CD4-positive, alpha-beta memory T cell (primary cell): ENCODE results near the gene DNHD1. TPM values are rescaled to one million over a fixed set of nuclear protein-coding genes. Genes with fewer than 3 reads are reported as not detected.

Experiments used
- CTCF ChIA-PET: fragments of 350-600 bp; sonication (Branson Sonifier 250); formaldehyde crosslinking; loops from one replicate; lab custom pipeline; 2021; ENCODE audit warnings: inconsistent platforms; ENCODE audit not compliant: partially characterized antibody; lab: Charles Lee
- POLR2A ChIA-PET: fragments of 350-600 bp; sonication (Branson Sonifier 250); formaldehyde crosslinking; loops from one replicate; lab custom pipeline; 2021; ENCODE audit not compliant: partially characterized antibody; lab: Charles Lee
- DNase-seq, 5 donors: peaks; one replicate each; pipeline versions ENCODE4 v3.0.0 to v3.0.0-alpha.2; 2020 to 2022; ENCODE audit warnings: mixed read lengths in 1 of 5
- H3K27ac ChIP-seq: one replicate; pipeline ENCODE4 v1.7.0; 2013; ENCODE audit warnings: low read depth, low read length
- H3K27me3 ChIP-seq: 2 replicates; pipeline ENCODE4 v1.7.0; 2013; ENCODE audit warnings: mild to moderate bottlenecking, low read length, moderate library complexity; ENCODE audit not compliant: insufficient read depth
- H3K36me3 ChIP-seq: 2 replicates; pipeline ENCODE4 v1.7.0; 2013; ENCODE audit warnings: mild to moderate bottlenecking, low read length, moderate library complexity; ENCODE audit not compliant: insufficient read depth
- H3K4me1 ChIP-seq: 2 replicates; pipeline ENCODE4 v1.7.0; 2013; ENCODE audit warnings: mild to moderate bottlenecking, low read length, moderate library complexity; ENCODE audit not compliant: insufficient read depth
- H3K4me3 ChIP-seq, 2 donors: one replicate each; pipeline ENCODE4 v1.7.0; 2013; ENCODE audit warnings: low read length in 2 of 2, mild to moderate bottlenecking in 1 of 2
- H3K9me3 ChIP-seq, 2 donors: one replicate each; pipeline ENCODE4 v1.7.0; 2013; ENCODE audit warnings: low read length in 2 of 2, control low read depth in 1 of 2; ENCODE audit not compliant: control insufficient read depth in 1 of 2
- H3K27ac Mint-ChIP-seq, 7 donors: one replicate each; pipeline ENCODE4 v1.8.0; 2020 to 2021; ENCODE audit warnings: mixed read lengths in 7 of 7, mild to moderate bottlenecking in 6 of 7, inconsistent platforms in 3 of 7, moderate library complexity in 3 of 7
- H3K27me3 Mint-ChIP-seq, 2 donors: one replicate each; pipeline ENCODE4 v1.8.0; 2020 to 2021; ENCODE audit warnings: mixed read lengths in 2 of 2
- H3K36me3 Mint-ChIP-seq, 2 donors: one replicate each; pipeline ENCODE4 v1.8.0; 2020 to 2021; ENCODE audit warnings: mixed read lengths in 2 of 2, inconsistent platforms in 1 of 2, mild to moderate bottlenecking in 1 of 2
- H3K4me1 Mint-ChIP-seq, 4 donors: one replicate each; pipeline ENCODE4 v1.8.0; 2020 to 2021; ENCODE audit warnings: mixed read lengths in 4 of 4, mild to moderate bottlenecking in 1 of 4
- H3K4me3 Mint-ChIP-seq, 8 donors: one replicate each; pipeline ENCODE4 v1.8.0; 2020 to 2021; ENCODE audit warnings: mixed read lengths in 8 of 8, mild to moderate bottlenecking in 7 of 8, moderate library complexity in 6 of 8, inconsistent platforms in 3 of 8
- H3K9me3 Mint-ChIP-seq, 8 donors: one replicate each; pipeline ENCODE4 v1.8.0; 2020 to 2021; ENCODE audit warnings: mixed read lengths in 8 of 8, mild to moderate bottlenecking in 5 of 8, inconsistent platforms in 3 of 8, moderate library complexity in 1 of 8
- intact Hi-C: fragments of 100-400 bp; cut with micrococcal nuclease; formaldehyde crosslinking; loops from one replicate; pipeline ENCODE4 v1.15.1; 2023
- polyA plus RNA-seq, 2 donors: library from polyadenylated mRNA; unstranded; fragments of 300-500 nt; fragmentation: Illumina TruSeq; gene quantifications; one replicate each; pipeline ENCODE4 v1.2.3, GENCODE V29; 2021
- total RNA-seq, 2 experiments: library from RNA; stranded (reverse); gene quantifications; one replicate each; pipeline ENCODE4 v1.2.3, GENCODE V29; 2021

The DNHD1 gene
- total and polyA plus RNA-seq, 4 experiments from 2014 or later, result 1.2 to 54.0 (median 23.6) TPM

GRCh38 chr11:6547177-6547576, 50.1 kb downstream of the DNHD1 start:
- ChIA-PET POLR2A (no interaction called here), CTCF (interaction anchor here (1.3 kb wide), 1 partner anchor 168 kb away, joined by 5 read pairs; no protein-coding TSS in a partner anchor)
- H3K27ac ChIP-seq, result no peak overlapping the region
- intact Hi-C loops, result no loop called here
- no peaks in the 10 kb centered on the region for H3K36me3 ChIP-seq
- no peaks in the 10 kb centered on the region for H3K9me3 ChIP-seq
- no peaks in the 10 kb centered on the region for H3K27me3 ChIP-seq
- Mint-ChIP-seq H3K36me3 (peaks cover 16 to 18% of the 10 kb centered on the region in 2 donors), H3K4me1 (peaks cover 9 to 10% (median 9%) of the 10 kb centered on the region in 4 donors), H3K27me3 (no peaks in the 10 kb centered on the region), H3K9me3 (peaks cover 0 to 2% (median 0%) of the 10 kb centered on the region in 8 donors), H3K27ac (peak overlapping the region in 2 of 7 donors; percentile 35 to 48), H3K4me3 (peak overlapping the region in 1 of 8 donors; percentile 12)
- H3K4me1 ChIP-seq, result peaks cover 13% of the 10 kb centered on the region
- DNase-seq, result no peak
- no peak overlapping the region for H3K4me3 ChIP-seq

DNA sequence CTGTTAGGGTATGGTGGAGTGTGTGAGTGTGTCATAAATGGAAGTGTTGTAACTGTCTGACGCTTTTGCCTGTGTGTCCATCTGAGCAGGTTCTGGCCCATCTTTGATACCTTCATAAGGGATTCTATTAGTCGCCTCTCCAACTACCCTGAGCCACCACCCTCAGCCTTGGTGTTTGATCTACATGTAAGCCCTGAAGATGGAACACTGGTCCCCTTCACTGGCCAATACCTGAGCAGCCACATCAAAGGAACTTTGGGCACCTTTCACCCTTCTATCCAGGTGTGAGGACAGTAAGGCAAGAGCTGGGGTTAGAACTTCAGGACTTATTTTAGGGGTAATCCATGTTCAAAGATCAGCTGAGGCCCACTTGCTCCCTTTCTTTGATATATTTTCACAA, 51.0 kb downstream of the DNHD1 start:
- Histone ChIP-seq H3K4me1 (peaks cover 3% of the 10 kb centered on the region), H3K4me3 (no peak overlapping the region), H3K27ac (no peak overlapping the region), H3K9me3 (no peaks in the 10 kb centered on the region), H3K36me3 (no peaks in the 10 kb centered on the region), H3K27me3 (no peaks in the 10 kb centered on the region)
- peaks cover 14% of the 10 kb centered on the region in 2 donors for H3K36me3 Mint-ChIP-seq
- POLR2A ChIA-PET, result no interaction called here
- H3K4me3 Mint-ChIP-seq, result no peak overlapping the region
- no peaks in the 10 kb centered on the region for H3K27me3 Mint-ChIP-seq
- no peak for DNase-seq
- CTCF ChIA-PET, result interaction anchor here (1.5 kb wide), 1 partner anchor 17 kb away, joined by 5 read pairs; no protein-coding TSS in a partner anchor
- H3K9me3 Mint-ChIP-seq, result peaks cover 0 to 2% (median 0%) of the 10 kb centered on the region in 8 donors
- peak overlapping the region in 3 of 7 donors; percentile 2 to 22 (median 14) for H3K27ac Mint-ChIP-seq
- H3K4me1 Mint-ChIP-seq, result peaks cover 0 to 1% (median under 1%) of the 10 kb centered on the region in 4 donors
- intact Hi-C loops, result no loop called here

DNA sequence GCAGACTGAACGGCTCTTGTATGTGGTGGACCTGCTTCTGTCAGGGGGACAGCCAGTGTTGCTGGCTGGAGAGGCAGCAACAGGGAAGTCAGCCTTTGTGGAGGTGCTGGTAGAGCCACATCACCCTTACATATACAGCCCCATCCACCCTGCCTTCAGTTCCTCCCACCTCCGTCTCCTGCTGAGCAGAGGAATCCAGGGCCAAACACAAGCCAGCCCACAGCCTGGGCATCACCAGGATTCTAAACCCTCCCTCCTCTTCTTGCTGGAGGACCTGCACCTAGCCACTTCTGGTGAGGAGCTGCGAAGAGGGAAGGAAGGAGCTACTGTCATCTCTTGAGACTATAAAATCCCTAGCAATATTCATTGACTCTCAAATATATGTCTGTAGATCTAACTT, 51.6 kb downstream of the DNHD1 start:
- POLR2A ChIA-PET, result no interaction called here
- CTCF ChIA-PET, result interaction anchor here (1.1 to 1.5 kb wide), 2 partner anchors 18 to 135 kb away, joined by 3 to 5 read pairs; partner anchors contain the start of gene MRPL17
- intact Hi-C loops, result no loop called here
- Histone ChIP-seq H3K27ac (no peak overlapping the region), H3K36me3 (no peaks in the 10 kb centered on the region), H3K4me1 (no peaks in the 10 kb centered on the region), H3K4me3 (no peak overlapping the region), H3K9me3 (no peaks in the 10 kb centered on the region), H3K27me3 (no peaks in the 10 kb centered on the region)
- DNase-seq, result no peak
- H3K27me3 Mint-ChIP-seq, result no peaks in the 10 kb centered on the region
- H3K36me3 Mint-ChIP-seq, result peaks cover 14% of the 10 kb centered on the region in 2 donors
- no peak overlapping the region for H3K27ac Mint-ChIP-seq
- no peak overlapping the region for H3K4me3 Mint-ChIP-seq
- peaks cover 0 to 2% (median 0%) of the 10 kb centered on the region in 8 donors for H3K9me3 Mint-ChIP-seq
- H3K4me1 Mint-ChIP-seq, result no peaks in the 10 kb centered on the region

DNA sequence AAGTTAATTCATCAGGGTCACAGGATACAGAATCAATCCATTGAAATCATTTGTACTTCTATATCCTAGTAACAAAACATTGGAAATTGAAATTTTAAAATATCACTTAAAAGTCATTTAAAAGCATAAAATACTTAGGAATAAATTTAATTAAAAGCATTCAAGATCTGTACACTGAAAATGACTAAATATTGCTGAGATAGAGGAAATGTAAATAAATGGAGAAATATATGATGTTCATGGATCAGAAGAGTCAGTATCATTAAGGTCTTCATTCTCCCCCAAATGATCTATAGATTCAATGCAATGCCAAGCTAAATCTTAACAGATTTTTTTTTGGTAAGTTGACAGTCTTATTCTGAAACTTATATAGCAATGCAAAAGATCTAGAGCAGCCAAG, 56.6 kb downstream of the DNHD1 start:
- Histone ChIP-seq H3K9me3 (no peaks in the 10 kb centered on the region), H3K36me3 (no peaks in the 10 kb centered on the region), H3K27ac (no peak overlapping the region), H3K4me1 (no peaks in the 10 kb centered on the region), H3K27me3 (no peaks in the 10 kb centered on the region), H3K4me3 (no peak overlapping the region)
- Mint-ChIP-seq H3K4me1 (no peaks in the 10 kb centered on the region), H3K27ac (no peak overlapping the region), H3K9me3 (no peaks in the 10 kb centered on the region), H3K27me3 (no peaks in the 10 kb centered on the region), H3K36me3 (peaks cover 2 to 3% of the 10 kb centered on the region in 2 donors), H3K4me3 (no peak overlapping the region)
- intact Hi-C loops, result no loop called here
- no peak for DNase-seq
- ChIA-PET POLR2A (interaction anchor here (0.6 kb wide), 1 partner anchor 184 kb away, joined by 3 read pairs; no protein-coding TSS in a partner anchor), CTCF (interaction anchor here (1.3 kb wide), 1 partner anchor 10 kb away, joined by 3 read pairs; no protein-coding TSS in a partner anchor)

GRCh38 chr11:6554828-6555706, 58.0 kb downstream of the DNHD1 start:
- H3K27ac ChIP-seq, result no peak overlapping the region
- intact Hi-C loops, result no loop called here

GRCh38 chr11:6556139-6556949, 59.3 kb downstream of the DNHD1 start:
- H3K27me3 Mint-ChIP-seq, result no peaks in the 10 kb centered on the region
- intact Hi-C loops, result no loop called here
- H3K36me3 Mint-ChIP-seq, result peaks cover 10 to 16% of the 10 kb centered on the region in 2 donors
- H3K4me3 Mint-ChIP-seq, result no peak overlapping the region
- ChIA-PET CTCF (no interaction called here), POLR2A (no interaction called here)
- no peaks in the 10 kb centered on the region for H3K36me3 ChIP-seq
- H3K4me3 ChIP-seq, result no peak overlapping the region
- H3K27ac Mint-ChIP-seq, result no peak overlapping the region
- no peaks in the 10 kb centered on the region for H3K9me3 ChIP-seq
- no peaks in the 10 kb centered on the region for H3K9me3 Mint-ChIP-seq
- no peak for DNase-seq
- H3K27ac ChIP-seq, result no peak overlapping the region
- no peaks in the 10 kb centered on the region for H3K4me1 Mint-ChIP-seq
- H3K27me3 ChIP-seq, result no peaks in the 10 kb centered on the region
- no peaks in the 10 kb centered on the region for H3K4me1 ChIP-seq

More at GRCh38 chr11:6554828-6555706, 58.0 kb downstream of the DNHD1 start:
- Histone ChIP-seq H3K9me3 (no peaks in the 10 kb centered on the region), H3K36me3 (no peaks in the 10 kb centered on the region), H3K4me3 (no peak overlapping the region), H3K27me3 (no peaks in the 10 kb centered on the region), H3K4me1 (no peaks in the 10 kb centered on the region)
- H3K36me3 Mint-ChIP-seq, result peaks cover 10 to 13% of the 10 kb centered on the region in 2 donors
- H3K4me3 Mint-ChIP-seq, result no peak overlapping the region
- H3K27ac Mint-ChIP-seq, result peak overlapping the region in 1 of 7 donors; percentile 78
- no peaks in the 10 kb centered on the region for H3K4me1 Mint-ChIP-seq
- no peak for DNase-seq
- ChIA-PET POLR2A (no interaction called here), CTCF (no interaction called here)
- no peaks in the 10 kb centered on the region for H3K9me3 Mint-ChIP-seq
- no peaks in the 10 kb centered on the region for H3K27me3 Mint-ChIP-seq

DNA sequence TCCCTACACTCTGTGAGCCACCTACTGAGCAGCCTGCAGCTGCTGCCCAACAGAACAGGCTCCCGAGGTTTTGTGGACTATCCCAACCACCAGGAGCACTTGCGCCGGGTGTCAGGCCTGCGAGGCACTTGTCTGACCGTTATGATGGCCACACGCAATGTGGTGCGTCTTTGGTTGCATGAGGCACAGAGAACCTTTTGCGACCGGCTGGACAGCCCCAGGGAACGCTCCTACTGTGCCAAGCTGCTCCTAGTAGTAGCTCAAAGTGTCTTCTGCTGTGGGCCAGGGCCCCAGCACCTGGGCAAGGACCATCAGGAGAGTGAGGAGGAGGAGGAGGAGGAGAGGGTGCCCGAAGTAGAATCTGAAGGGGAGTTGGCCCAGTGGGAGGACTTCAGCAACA, 60.0 kb downstream of the DNHD1 start:
- Histone ChIP-seq H3K36me3 (no peaks in the 10 kb centered on the region), H3K4me1 (no peaks in the 10 kb centered on the region), H3K27me3 (no peaks in the 10 kb centered on the region), H3K27ac (no peak overlapping the region), H3K9me3 (no peaks in the 10 kb centered on the region), H3K4me3 (no peak overlapping the region)
- CTCF ChIA-PET, result interaction anchor here (2.0 kb wide), 1 partner anchor 26 kb away, joined by 6 read pairs; no protein-coding TSS in a partner anchor
- Mint-ChIP-seq H3K4me3 (no peak overlapping the region), H3K27me3 (no peaks in the 10 kb centered on the region), H3K9me3 (no peaks in the 10 kb centered on the region), H3K27ac (peak overlapping the region in 1 of 7 donors; percentile 51), H3K4me1 (no peaks in the 10 kb centered on the region), H3K36me3 (peaks cover 10 to 20% of the 10 kb centered on the region in 2 donors)
- no peak for DNase-seq
- POLR2A ChIA-PET, result no interaction called here
- intact Hi-C loops, result no loop called here
